Esophagus squamous epithelium (tissue), 5 donors: ENCODE data around the gene SLC25A46. TPM values are rescaled to one million over a fixed set of nuclear protein-coding genes. Genes with fewer than 3 reads are reported as not detected.
A peak's percentile ranks its signal among the peaks of the same experiment; 100 is the strongest.

ENCODE experiments used
- DNase-seq: peaks from one replicate; lab custom pipeline; 2025; lab: John Stamatoyannopoulos, UW
- H3K27ac ChIP-seq, 4 donors: fragments of 200-600 bp; sonication (generic); one replicate each; pipeline ENCODE4 v1.5.1; 2016 to 2019; ENCODE audit warnings: mild to moderate bottlenecking in 1 of 4
- H3K27me3 ChIP-seq, 4 donors: fragments of 200-600 bp; sonication (generic); 1 replicate in 3 of 4; 2 replicates in 1 of 4; pipeline versions ENCODE4 v1.5.1 to v1.6.0; 2017 to 2021; ENCODE audit warnings: antibody characterized with exemption in 1 of 4
- H3K36me3 ChIP-seq, 3 donors: fragments of 200-600 bp; sonication (generic); one replicate each; pipeline ENCODE4 v1.5.1; 2016 to 2019
- H3K4me1 ChIP-seq, 3 donors: fragments of 200-600 bp; sonication (generic); one replicate each; pipeline ENCODE4 v1.5.1; 2017 to 2019
- H3K4me3 ChIP-seq, 4 donors: fragments of 200-600 bp; sonication (generic); 1 replicate in 3 of 4; 2 replicates in 1 of 4; pipeline ENCODE4 v1.5.1; 2016 to 2019; ENCODE audit warnings: mild to moderate bottlenecking in 2 of 4, moderate library complexity in 1 of 4
- H3K9me3 ChIP-seq, 3 donors: fragments of 200-600 bp; sonication (generic); one replicate each; pipeline ENCODE4 v1.5.1; 2016 to 2019
- POLR2A ChIP-seq, 4 donors: fragments of 450-650 bp; IDR thresholded peaks; one replicate each; pipeline ENCODE4 v1.6.1; 2017; ENCODE audit warnings: antibody characterized with exemption in 4 of 4, mild to moderate bottlenecking in 4 of 4, moderate library complexity in 3 of 4
- WGBS, 2 donors: methylation state at CpG; one replicate each; pipeline ENCODE4 v1.1.5; 2018; 5-methylcytosine and 5-hydroxymethylcytosine counted together
- intact Hi-C: fragments of 100-400 bp; cut with DNase I; formaldehyde crosslinking; loops from one replicate; pipeline ENCODE4 v1.15.0; 2022
- total RNA-seq, 4 donors: library from RNA; depleted of rRNA; stranded (reverse); fragments of >200 nt; gene quantifications; one replicate each; pipeline ENCODE4 v1.1.0, GENCODE V29; 2016
- TF ChIP-seq, protein P1 (sequence below), 6 experiments: fragments of 450-650 bp in 4 of 6; fragments of 200-600 bp in 2 of 6; sonication (generic) in 2 of 6; IDR thresholded peaks; one replicate each; pipeline ENCODE4 v1.5.1; 2016 to 2019; ENCODE audit warnings: antibody characterized with exemption in 6 of 6, mild to moderate bottlenecking in 4 of 6, moderate library complexity in 4 of 6
- donor health status: DM: yes; HTN: yes; CAD: no.

The SLC25A46 gene
- total RNA-seq, 4 donors from 2014 or later: 24.6 to 56.0 (median 49.0) TPM

GRCh38 chr5:110760158-110760557, 21.4 kb downstream of the SLC25A46 start:
- H3K27me3 ChIP-seq: no peaks in the 10 kb centered on the region
- DNase-seq: no peak
- TF ChIP-seq, protein P1, sequence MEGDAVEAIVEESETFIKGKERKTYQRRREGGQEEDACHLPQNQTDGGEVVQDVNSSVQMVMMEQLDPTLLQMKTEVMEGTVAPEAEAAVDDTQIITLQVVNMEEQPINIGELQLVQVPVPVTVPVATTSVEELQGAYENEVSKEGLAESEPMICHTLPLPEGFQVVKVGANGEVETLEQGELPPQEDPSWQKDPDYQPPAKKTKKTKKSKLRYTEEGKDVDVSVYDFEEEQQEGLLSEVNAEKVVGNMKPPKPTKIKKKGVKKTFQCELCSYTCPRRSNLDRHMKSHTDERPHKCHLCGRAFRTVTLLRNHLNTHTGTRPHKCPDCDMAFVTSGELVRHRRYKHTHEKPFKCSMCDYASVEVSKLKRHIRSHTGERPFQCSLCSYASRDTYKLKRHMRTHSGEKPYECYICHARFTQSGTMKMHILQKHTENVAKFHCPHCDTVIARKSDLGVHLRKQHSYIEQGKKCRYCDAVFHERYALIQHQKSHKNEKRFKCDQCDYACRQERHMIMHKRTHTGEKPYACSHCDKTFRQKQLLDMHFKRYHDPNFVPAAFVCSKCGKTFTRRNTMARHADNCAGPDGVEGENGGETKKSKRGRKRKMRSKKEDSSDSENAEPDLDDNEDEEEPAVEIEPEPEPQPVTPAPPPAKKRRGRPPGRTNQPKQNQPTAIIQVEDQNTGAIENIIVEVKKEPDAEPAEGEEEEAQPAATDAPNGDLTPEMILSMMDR (IDR thresholded peaks at IDR 0.05): no peak
- no peak for TF ChIP-seq POLR2A (IDR thresholded peaks at IDR 0.05)
- no peaks in the 10 kb centered on the region for H3K9me3 ChIP-seq
- H3K4me1 ChIP-seq: no peaks in the 10 kb centered on the region
- WGBS, 2 donors: 48 to 61% methylated on average over 1 of the region's 1 CpG
- H3K36me3 ChIP-seq: peaks cover 4 to 74% (median 12%) of the 10 kb centered on the region in 3 donors
- H3K27ac ChIP-seq: no peak overlapping the region
- H3K4me3 ChIP-seq: no peak overlapping the region
- intact Hi-C loops: no loop called here

- no peak for TF ChIP-seq POLR2A (IDR thresholded peaks at IDR 0.05)
- TF ChIP-seq, protein P1 (IDR thresholded peaks at IDR 0.05): no peak
- Histone ChIP-seq H3K4me1 (peaks cover 0 to 5% (median 0%) of the 10 kb centered on the region in 3 donors), H3K4me3 (no peak overlapping the region), H3K9me3 (no peaks in the 10 kb centered on the region), H3K27me3 (no peaks in the 10 kb centered on the region), H3K27ac (no peak overlapping the region), H3K36me3 (peaks cover 0 to under 1% (median 0%) of the 10 kb centered on the region in 3 donors)
- whole genome bisulfite sequencing, 2 donors: 67 to 75% methylated on average over 4 of the region's 4 CpGs
- DNase-seq: no peak
- intact Hi-C loops: no loop called here
Observed at GRCh38 chr5:110768138-110768860, 29.5 kb downstream of the SLC25A46 start.

DNA sequence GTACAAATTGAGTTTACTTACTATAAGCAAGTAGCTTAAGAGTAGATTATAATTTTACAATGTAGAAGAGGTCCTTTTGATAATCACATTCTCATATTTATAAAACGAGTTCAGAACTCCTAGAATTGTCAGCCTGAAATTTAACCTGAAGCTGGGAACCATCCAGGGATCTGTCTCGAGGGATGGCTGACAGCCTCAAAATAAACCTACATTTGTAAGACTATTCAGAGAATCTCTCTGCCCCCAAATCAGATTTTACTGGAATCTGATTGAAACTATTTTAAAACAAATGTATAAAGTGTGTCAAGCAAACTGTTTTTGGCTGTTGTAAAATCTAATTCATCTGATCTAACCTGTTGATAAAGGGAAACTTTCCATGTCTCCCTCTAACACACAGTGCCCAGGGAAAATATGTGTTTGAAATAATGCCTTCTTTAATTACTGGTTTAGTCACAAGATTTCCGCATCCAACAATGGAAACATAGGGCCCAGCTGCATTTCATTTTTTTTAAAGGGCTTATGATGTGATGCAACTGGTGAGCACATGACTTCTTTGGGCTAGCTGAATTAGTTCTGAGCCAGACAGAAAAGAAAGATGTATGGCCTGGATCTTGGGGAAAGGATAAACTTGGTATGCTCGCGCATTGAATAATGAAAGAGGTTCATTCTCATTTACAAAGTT, 30.3 kb downstream of the SLC25A46 start:
- TF ChIP-seq, protein P1 (IDR thresholded peaks at IDR 0.05): no peak
- no peak for TF ChIP-seq POLR2A (IDR thresholded peaks at IDR 0.05)
- Histone ChIP-seq H3K27me3 (no peaks in the 10 kb centered on the region), H3K9me3 (no peaks in the 10 kb centered on the region), H3K4me3 (no peak overlapping the region), H3K36me3 (no peaks in the 10 kb centered on the region), H3K4me1 (peaks cover 0 to 5% (median 0%) of the 10 kb centered on the region in 3 donors), H3K27ac (peak overlapping the region in 2 of 4 donors; percentile 15 to 45)
- intact Hi-C loops: no loop called here
- whole genome bisulfite sequencing, 2 donors: 39 to 42% methylated on average over 5 of the region's 5 CpGs
- DNase-seq: no peak

- no peak for DNase-seq
- H3K36me3 ChIP-seq: no peaks in the 10 kb centered on the region
- intact Hi-C loops: no loop called here
- no peak for TF ChIP-seq POLR2A (IDR thresholded peaks at IDR 0.05)
- TF ChIP-seq, protein P1 (IDR thresholded peaks at IDR 0.05): no peak
- H3K9me3 ChIP-seq: no peaks in the 10 kb centered on the region
- no peak overlapping the region for H3K4me3 ChIP-seq
- peaks cover 0 to 5% (median 0%) of the 10 kb centered on the region in 3 donors for H3K4me1 ChIP-seq
- H3K27ac ChIP-seq: no peak overlapping the region
- no peaks in the 10 kb centered on the region for H3K27me3 ChIP-seq
Observed at GRCh38 chr5:110770286-110770685, 31.5 kb downstream of the SLC25A46 start.

DNA sequence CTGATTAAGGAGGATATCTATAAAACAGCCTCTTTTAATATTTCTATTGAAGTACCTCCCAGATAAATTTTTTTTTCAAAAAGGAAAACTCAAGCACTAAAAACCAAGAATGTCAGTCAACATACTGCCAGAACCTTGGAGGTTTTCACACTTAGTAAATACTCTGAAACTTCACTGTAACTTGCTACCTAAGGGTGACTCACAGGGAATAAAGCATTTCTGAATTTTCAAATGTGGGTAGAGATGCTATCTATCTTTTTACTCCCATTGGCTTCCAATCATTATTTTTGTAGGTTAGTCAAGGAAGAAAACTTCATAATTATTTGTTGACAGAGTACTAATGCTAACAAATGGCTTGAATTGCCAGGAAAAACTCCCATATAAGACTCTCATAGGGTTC, 46.1 kb downstream of the SLC25A46 start:
- H3K4me1 ChIP-seq: no peaks in the 10 kb centered on the region
- intact Hi-C loops: no loop called here
- H3K4me3 ChIP-seq: no peak overlapping the region
- no peaks in the 10 kb centered on the region for H3K9me3 ChIP-seq
- no peaks in the 10 kb centered on the region for H3K36me3 ChIP-seq
- DNase-seq: no peak
- H3K27ac ChIP-seq: no peak overlapping the region
- no peak for TF ChIP-seq POLR2A (IDR thresholded peaks at IDR 0.05)
- TF ChIP-seq, protein P1 (IDR thresholded peaks at IDR 0.05): no peak
- H3K27me3 ChIP-seq: no peaks in the 10 kb centered on the region
